WI38 (cell line): ENCODE measurements around the gene FLT1.

Source experiments
- H3K4me3 ChIP-seq: 2 replicates; pipeline ENCODE4 v1.5.1; 2011; ENCODE audit warnings: low read depth, mild to moderate bottlenecking, control low read depth, low read length
- TF ChIP-seq, protein P1 (sequence below): IDR thresholded peaks from 2 replicates; pipeline ENCODE4 v1.5.1; 2012; ENCODE audit warnings: low read depth, mild to moderate bottlenecking, control low read depth, low read length

FLT1 gene

DNA sequence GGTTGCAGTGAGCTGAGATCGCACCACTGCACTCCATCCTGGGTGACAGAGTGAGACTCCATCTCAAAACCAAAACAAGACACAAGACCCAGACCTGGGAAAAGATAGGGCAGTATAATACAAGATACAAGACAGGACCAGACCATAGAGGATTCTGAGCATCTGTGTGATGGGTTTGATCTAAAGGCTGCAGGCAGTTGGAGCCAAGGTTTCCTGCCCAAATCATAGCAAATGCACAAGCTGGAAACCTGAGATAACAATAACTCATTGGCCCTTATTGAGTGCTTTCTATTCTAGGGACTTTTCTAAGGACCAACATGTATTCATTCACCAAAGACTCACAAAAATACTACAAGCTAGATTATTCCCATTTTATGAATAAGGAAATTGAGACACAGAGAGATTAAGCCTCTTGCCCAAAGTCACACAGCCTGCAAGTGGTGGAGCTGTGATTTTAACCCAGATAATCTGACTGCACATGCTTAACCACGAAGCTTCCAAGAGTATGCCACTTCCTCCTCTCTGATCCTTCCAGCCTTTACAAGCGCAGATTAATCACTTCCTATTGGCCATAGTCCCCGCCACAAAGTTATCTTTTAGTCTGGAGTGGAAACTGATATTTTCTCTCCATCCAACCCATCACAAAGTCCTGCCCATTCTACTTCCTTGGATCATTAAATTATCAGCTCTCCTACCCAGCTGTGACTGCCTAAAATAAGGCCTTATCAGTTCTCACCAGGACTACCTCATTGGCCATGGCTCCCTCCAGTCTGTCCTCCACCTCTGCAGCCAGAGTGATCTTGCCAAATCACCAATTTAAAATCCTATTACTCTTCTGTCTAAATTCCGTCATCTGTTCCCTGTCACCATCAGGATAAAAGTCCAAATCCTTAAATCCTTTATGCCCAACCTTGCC lies 147.2 kb downstream of the FLT1 start:
- no peak overlapping the region for H3K4me3 ChIP-seq
- TF ChIP-seq, protein P1, sequence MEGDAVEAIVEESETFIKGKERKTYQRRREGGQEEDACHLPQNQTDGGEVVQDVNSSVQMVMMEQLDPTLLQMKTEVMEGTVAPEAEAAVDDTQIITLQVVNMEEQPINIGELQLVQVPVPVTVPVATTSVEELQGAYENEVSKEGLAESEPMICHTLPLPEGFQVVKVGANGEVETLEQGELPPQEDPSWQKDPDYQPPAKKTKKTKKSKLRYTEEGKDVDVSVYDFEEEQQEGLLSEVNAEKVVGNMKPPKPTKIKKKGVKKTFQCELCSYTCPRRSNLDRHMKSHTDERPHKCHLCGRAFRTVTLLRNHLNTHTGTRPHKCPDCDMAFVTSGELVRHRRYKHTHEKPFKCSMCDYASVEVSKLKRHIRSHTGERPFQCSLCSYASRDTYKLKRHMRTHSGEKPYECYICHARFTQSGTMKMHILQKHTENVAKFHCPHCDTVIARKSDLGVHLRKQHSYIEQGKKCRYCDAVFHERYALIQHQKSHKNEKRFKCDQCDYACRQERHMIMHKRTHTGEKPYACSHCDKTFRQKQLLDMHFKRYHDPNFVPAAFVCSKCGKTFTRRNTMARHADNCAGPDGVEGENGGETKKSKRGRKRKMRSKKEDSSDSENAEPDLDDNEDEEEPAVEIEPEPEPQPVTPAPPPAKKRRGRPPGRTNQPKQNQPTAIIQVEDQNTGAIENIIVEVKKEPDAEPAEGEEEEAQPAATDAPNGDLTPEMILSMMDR = no peak

DNA sequence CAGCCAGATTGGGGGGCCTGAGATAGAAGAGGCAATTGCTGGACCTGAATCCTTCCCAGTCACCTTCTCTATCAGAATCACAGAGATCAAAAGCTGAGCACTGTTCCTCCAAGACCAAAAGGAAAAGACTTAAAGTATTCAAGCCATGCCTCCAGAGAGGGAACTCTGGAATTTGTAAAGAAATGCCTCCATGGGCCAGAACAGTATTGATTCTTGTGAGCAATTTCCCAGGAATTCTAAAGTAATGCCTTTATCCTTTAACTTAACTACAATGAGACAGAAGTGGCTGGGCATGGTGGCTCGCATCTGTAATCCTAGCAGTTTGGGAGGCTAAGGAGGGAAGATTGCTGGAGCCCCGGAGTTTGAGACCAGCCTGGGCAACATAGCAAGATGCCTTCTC lies 148.8 kb downstream of the FLT1 start:
- TF ChIP-seq, protein P1 = no peak

DNA sequence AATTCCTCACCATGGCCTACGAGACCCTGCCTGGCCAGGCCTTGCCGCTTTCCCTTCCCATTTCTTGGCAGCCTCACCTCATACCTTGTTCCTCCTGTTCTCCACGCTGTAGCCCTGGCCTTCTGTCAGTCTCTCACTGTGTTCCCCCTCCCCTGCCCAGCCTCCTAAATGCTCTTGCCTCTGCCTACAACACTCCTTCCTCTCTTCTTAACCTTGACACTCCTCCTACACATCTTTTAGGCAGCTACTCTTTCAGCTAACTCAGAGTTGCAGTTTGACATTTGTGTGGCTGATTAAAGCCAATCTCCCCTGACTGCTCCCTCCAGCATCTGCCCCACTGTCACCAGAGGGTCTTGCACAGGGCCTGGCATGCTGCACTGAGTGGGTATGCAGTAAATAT lies 150.8 kb downstream of the FLT1 start:
- TF ChIP-seq, protein P1 = no peak
- H3K4me3 ChIP-seq = no peak overlapping the region

More for the DNA sequence above, 148.8 kb downstream of the FLT1 start:
- no peak overlapping the region for H3K4me3 ChIP-seq

DNA sequence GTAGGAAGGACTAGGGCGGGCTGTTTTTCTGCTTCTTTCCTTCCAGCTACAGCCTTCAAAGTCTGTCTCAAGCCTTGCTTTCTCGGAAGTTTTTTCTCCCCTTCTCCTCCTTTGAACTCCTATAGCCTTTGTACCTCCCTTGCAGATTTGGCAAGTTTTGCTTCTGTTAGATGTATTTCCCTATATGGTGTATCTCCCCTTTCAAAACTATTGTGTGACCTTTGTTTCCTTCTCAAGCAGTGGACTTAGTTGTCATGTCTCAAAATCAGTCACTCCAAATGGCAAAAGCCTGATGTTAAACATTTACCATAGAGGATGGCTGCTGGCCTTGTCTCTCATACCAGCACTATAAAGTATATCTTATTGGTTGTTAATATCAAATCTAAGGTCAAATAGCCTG lies 152.7 kb downstream of the FLT1 start:
- TF ChIP-seq, protein P1 = no peak

DNA sequence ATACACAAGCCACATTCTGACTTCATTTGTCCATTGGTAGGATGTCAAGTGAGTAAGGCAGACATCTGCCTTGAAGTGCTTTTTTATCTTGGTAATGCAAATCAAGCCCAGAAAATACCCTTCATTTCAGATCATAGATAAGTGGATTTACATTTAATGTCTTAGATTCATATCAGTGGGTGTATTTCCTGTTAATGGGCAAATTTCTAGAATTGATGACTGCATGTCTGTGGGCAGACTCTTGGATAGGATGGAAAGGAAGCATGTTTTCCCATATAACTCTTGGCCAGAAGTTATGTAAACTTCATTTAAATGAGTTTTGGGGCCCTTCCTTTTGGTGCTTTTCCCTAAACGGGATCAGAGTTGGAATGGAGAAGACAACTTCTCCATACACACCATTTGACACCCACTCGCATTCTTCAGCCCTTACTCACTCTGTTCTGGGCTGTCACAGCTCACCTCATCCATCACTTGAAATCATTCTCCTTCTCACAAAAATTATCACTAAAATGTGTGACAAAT lies 154.6 kb downstream of the FLT1 start:
- no peak overlapping the region for H3K4me3 ChIP-seq

More for the DNA sequence above, 152.7 kb downstream of the FLT1 start:
- no peak overlapping the region for H3K4me3 ChIP-seq

DNA sequence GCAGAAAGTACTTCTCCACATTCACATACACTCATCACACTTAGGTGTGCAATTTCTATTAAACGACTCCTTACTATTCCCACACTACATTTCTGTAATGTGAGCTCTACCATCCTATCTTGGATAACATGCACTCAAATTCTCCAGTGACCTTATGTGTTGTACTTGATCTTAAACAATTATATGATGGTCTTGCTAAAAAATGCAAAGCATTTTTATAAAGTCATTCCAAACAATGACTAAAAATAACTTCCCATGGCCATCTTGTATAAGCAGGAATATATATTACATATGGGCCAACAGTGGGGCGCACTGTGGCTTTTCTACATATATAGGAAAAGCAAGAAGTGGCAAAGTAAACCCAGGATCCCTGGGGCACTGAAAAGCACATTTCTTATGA lies 155.5 kb downstream of the FLT1 start:
- no peak overlapping the region for H3K4me3 ChIP-seq
- TF ChIP-seq, protein P1 = no peak

More for the DNA sequence above, 154.6 kb downstream of the FLT1 start:
- TF ChIP-seq, protein P1 = no peak

DNA sequence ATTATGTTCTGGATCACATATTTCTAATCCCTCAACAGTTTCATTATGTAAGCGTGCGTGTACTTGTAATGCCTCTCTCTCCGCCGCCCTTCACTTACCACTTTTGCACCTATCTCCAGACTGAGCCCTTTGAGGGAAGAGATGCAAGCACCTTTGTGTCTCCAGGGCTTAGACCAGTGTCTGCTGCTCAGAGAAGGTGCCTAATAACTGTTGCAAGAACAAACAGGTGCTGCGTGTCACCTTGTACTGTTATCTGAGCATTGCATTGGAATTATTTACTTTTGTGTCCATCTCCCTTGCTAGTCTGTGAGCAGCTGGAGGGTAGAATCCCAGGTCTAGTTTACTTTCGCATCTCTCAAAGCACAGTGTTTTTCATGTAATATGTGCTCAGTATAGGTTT lies 156.2 kb downstream of the FLT1 start:
- no peak overlapping the region for H3K4me3 ChIP-seq
- TF ChIP-seq, protein P1 = no peak
